Measurements from ENCODE around the gene TREH. TPM values are rescaled to one million over a fixed set of nuclear protein-coding genes. Genes with fewer than 3 reads are reported as not detected.
"Not testable (repeated sequence)": the region's sequence is repeated elsewhere in the genome, so short reads cannot be mapped to it uniquely, and the experiment has no call there.

TREH gene
- total RNA-seq, 4 donors from 2014 or later, result not detected

DNA sequence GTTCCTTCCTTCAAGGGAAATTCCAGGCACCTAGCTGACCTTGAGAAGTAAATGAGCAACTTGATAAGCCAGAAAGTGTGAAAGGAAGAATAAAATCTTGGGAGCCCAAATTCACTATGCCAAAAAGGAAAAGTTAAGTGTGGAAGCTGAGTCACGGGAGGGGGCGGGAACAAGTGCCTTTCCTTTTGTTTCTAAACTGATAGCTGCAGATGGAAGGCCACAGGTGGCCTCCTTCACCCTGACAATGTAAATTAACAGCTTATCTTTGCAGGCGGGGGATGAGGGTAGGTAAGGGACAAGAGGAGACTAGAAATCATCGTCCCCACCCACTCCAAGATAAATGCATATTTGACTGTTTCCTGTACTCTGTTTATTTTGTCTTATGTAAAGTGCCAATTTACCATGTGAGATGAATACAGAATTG is 36.4 kb upstream of the TREH start:
- H3K27me3 ChIP-seq, result no peaks in the 10 kb centered on the region
- no peak overlapping the region for H3K4me3 ChIP-seq
- TF ChIP-seq EP300 (IDR thresholded peaks at IDR 0.05) (no peak), POLR2A (IDR thresholded peaks at IDR 0.05) (no peak)
- TF ChIP-seq, protein P1, sequence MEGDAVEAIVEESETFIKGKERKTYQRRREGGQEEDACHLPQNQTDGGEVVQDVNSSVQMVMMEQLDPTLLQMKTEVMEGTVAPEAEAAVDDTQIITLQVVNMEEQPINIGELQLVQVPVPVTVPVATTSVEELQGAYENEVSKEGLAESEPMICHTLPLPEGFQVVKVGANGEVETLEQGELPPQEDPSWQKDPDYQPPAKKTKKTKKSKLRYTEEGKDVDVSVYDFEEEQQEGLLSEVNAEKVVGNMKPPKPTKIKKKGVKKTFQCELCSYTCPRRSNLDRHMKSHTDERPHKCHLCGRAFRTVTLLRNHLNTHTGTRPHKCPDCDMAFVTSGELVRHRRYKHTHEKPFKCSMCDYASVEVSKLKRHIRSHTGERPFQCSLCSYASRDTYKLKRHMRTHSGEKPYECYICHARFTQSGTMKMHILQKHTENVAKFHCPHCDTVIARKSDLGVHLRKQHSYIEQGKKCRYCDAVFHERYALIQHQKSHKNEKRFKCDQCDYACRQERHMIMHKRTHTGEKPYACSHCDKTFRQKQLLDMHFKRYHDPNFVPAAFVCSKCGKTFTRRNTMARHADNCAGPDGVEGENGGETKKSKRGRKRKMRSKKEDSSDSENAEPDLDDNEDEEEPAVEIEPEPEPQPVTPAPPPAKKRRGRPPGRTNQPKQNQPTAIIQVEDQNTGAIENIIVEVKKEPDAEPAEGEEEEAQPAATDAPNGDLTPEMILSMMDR (IDR thresholded peaks at IDR 0.05), result no peak
- no peak for DNase-seq (ENCODE audit: low spot score in 2 of 2)
- 56 to 71% methylated on average over 4 of the region's 4 CpGs for WGBS, 2 donors
- no peaks in the 10 kb centered on the region for H3K36me3 ChIP-seq
- H3K9me3 ChIP-seq, result no peaks in the 10 kb centered on the region
- peaks cover 0 to 10% (median 0%) of the 10 kb centered on the region in 4 donors for H3K4me1 ChIP-seq
- H3K27ac ChIP-seq, result peak overlapping the region in 1 of 4 donors; percentile 34

DNA sequence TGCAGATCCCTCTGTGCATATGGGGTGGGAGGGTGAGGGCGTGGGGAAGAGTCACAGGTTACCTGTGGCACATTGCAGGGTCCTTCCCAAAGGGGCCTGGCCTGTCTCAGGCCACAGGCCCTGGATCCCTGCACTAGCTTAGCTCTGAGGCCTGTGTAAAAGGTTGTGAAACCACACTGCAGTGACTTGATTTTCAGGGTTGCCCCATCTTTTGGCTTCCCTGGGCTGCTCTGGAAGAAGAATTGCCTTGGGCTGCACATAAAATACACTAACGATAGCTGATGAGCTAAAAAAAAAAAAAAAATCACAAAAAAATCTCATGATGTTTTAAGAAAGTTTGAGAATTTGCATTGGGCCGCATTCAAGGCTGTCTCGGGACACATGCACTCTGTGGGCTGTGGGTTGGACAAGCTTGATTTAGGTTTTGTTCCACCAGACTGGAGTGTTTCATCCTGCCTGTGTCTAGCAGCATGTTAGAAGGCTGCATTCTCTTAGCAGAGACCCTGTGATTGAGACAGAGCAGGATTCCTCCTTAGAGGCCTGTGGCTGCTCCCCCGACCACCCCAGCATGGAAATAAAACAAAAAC is 35.9 kb upstream of the TREH start:
- Histone ChIP-seq H3K9me3 (no peaks in the 10 kb centered on the region), H3K4me3 (no peak overlapping the region), H3K27ac (peak overlapping the region in 1 of 4 donors; percentile 34), H3K27me3 (no peaks in the 10 kb centered on the region), H3K36me3 (no peaks in the 10 kb centered on the region), H3K4me1 (peaks cover 0 to 10% (median 0%) of the 10 kb centered on the region in 4 donors)
- no peak for DNase-seq (ENCODE audit: low spot score in 2 of 2)
- TF ChIP-seq EP300 (IDR thresholded peaks at IDR 0.05) (no peak), POLR2A (IDR thresholded peaks at IDR 0.05) (no peak)
- TF ChIP-seq, protein P1 (IDR thresholded peaks at IDR 0.05), result no peak
- WGBS, 2 donors, result 58 to 60% methylated on average over 5 of the region's 5 CpGs

DNA sequence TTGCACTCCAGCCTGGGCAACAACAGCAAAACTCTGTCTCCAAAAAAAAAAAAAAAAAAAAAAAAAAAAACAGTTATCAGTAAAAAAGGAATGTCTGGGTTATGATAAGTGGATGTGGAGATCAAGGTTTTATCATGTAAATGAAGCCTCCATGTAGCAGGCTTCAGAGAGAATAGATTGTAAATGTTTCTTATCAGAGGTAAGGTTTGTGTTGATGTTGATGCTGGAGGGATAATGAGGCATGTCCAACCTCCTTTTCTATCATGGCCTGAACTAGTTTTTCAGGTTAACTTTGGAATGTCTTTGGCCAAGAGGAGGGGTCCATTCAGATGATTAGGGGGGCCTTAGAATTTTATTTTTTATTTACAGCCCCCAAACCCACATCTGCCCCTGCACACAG is 35.4 kb upstream of the TREH start:
- DNase-seq (ENCODE audit: low spot score in 2 of 2), result no peak
- H3K27ac ChIP-seq, result no peak overlapping the region
- H3K9me3 ChIP-seq, result no peaks in the 10 kb centered on the region
- no peaks in the 10 kb centered on the region for H3K27me3 ChIP-seq
- H3K4me3 ChIP-seq, result no peak overlapping the region
- no peaks in the 10 kb centered on the region for H3K36me3 ChIP-seq
- TF ChIP-seq, protein P1 (IDR thresholded peaks at IDR 0.05), result no peak
- TF ChIP-seq EP300 (IDR thresholded peaks at IDR 0.05), result no peak
- no peak for TF ChIP-seq POLR2A (IDR thresholded peaks at IDR 0.05)
- peaks cover 0 to 10% (median 0%) of the 10 kb centered on the region in 4 donors for H3K4me1 ChIP-seq

DNA sequence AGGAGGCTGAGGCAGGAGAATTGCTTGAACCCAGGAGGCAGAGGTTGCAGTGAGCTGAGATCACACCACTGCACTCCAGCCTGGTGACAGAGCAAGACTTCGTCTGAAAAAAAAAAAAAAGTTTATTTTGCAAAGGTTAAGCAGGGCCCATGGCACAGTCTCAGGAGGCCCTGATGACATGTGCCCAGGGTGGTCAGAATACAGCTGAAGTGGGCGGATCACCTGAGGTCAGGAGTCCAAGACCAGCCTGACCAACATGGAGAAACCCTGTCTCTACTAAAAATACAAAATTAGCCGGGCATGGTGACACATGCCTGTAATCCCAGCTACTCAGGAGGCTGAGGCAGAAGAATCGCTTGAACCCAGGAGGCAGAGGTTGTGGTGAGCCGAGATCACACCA is 35.0 kb upstream of the TREH start:
- WGBS, 2 donors, result 81 to 84% methylated on average over 5 of the region's 5 CpGs
- not testable (repeated sequence) for DNase-seq (ENCODE audit: low spot score in 2 of 2); H3K9me3 ChIP-seq; H3K27ac ChIP-seq; H3K27me3 ChIP-seq; H3K36me3 ChIP-seq; H3K4me3 ChIP-seq
- H3K4me1 ChIP-seq, result peaks cover 0 to 10% (median 0%) of the 10 kb centered on the region in 4 donors

DNA sequence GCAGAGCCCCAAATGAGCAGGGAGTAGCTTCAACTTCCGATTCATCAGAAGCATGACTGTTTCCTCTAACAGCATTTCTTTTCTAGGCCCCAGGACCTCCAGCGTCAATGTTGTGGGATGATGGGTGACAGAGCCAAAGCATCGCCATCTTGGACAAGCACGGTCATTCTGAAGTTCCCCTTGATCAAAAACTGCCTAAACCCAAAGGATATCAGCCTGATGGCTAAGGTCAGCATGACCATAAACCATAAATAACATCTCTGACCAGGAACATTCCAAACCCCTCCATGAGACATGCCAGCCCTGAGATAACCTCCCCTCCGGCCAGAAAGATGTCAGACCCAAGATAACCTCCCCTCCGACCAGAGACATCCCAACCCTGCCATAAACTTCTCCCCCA is 28.8 kb upstream of the TREH start:
- peaks cover 0 to 13% (median 3%) of the 10 kb centered on the region in 4 donors for H3K4me1 ChIP-seq
- no peak overlapping the region for H3K27ac ChIP-seq
- no peak for TF ChIP-seq EP300 (IDR thresholded peaks at IDR 0.05)
- no peak for TF ChIP-seq POLR2A (IDR thresholded peaks at IDR 0.05)
- TF ChIP-seq, protein P1 (IDR thresholded peaks at IDR 0.05), result no peak
- no peak overlapping the region for H3K4me3 ChIP-seq
- no peak for DNase-seq (ENCODE audit: low spot score in 2 of 2)
- H3K36me3 ChIP-seq, result no peaks in the 10 kb centered on the region
- H3K9me3 ChIP-seq, result no peaks in the 10 kb centered on the region
- no peaks in the 10 kb centered on the region for H3K27me3 ChIP-seq
- 77 to 88% methylated on average over 6 of the region's 6 CpGs for WGBS, 2 donors

DNA sequence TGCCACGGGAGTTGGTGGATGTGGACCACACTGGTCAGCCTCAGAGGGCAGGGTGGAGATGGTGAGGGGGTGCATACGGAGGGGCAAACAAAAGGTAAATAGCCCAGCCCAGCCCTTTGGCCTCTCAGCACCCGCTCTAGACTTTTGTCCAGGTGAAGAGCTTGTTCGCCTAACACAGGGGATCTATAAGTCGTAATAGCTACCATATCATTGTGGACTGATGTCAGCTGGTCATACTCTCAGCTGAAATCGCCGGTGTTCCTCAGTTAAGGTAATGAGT is 27.0 kb upstream of the TREH start:
- no peak for DNase-seq (ENCODE audit: low spot score in 2 of 2)
- Histone ChIP-seq H3K4me1 (peaks cover 0 to 13% (median 3%) of the 10 kb centered on the region in 4 donors), H3K36me3 (no peaks in the 10 kb centered on the region), H3K9me3 (no peaks in the 10 kb centered on the region), H3K4me3 (no peak overlapping the region), H3K27me3 (no peaks in the 10 kb centered on the region), H3K27ac (peak overlapping the region in 3 of 4 donors; percentile 47 to 81 (median 76))
- TF ChIP-seq EP300 (IDR thresholded peaks at IDR 0.05) (no peak), POLR2A (IDR thresholded peaks at IDR 0.05) (no peak)
- TF ChIP-seq, protein P1 (IDR thresholded peaks at IDR 0.05), result no peak
- 84 to 89% methylated on average over 7 of the region's 7 CpGs for WGBS, 2 donors
